Stomach (tissue), 9 donors: ENCODE data around the gene EIF4B. TPM values are rescaled to one million over a fixed set of nuclear protein-coding genes. Genes with fewer than 3 reads are reported as not detected.
A peak's percentile ranks its signal among the peaks of the same experiment; 100 is the strongest.

ENCODE experiments used
- DNase-seq, 2 donors: peaks; one replicate each; pipeline versions ENCODE4 v3.0.0 to v3.0.0-alpha.2; 2013 to 2019
- H3K27ac ChIP-seq, 5 donors: fragments of 200-600 bp in 4 of 5; sonication (generic) in 4 of 5; one replicate each; pipeline ENCODE4 v1.5.1; 2013 to 2019; ENCODE audit warnings: mild to moderate bottlenecking in 1 of 5, moderate library complexity in 1 of 5
- H3K27me3 ChIP-seq, 3 donors: fragments of 200-600 bp; sonication (generic); one replicate each; pipeline ENCODE4 v1.5.1; 2017 to 2019; ENCODE audit warnings: mixed run types in 1 of 3
- H3K36me3 ChIP-seq, 4 donors: fragments of 200-600 bp; sonication (generic); 1 replicate in 3 of 4; 2 replicates in 1 of 4; pipeline ENCODE4 v1.5.1; 2016 to 2019
- H3K4me1 ChIP-seq, 4 donors: fragments of 200-600 bp; sonication (generic); one replicate each; pipeline ENCODE4 v1.5.1; 2016 to 2019
- H3K4me3 ChIP-seq, 4 donors: fragments of 200-600 bp; sonication (generic) in 3 of 4; one replicate each; pipeline ENCODE4 v1.5.1; 2016 to 2019; ENCODE audit warnings: mild to moderate bottlenecking in 1 of 4
- H3K9me3 ChIP-seq, 4 donors: fragments of 200-600 bp; sonication (generic); one replicate each; pipeline ENCODE4 v1.5.1; 2016 to 2019
- EP300 ChIP-seq: sonication (generic); formaldehyde crosslinking; IDR thresholded peaks from one replicate; pipeline ENCODE4 v1.6.1; 2017; ENCODE audit warnings: antibody characterized with exemption
- POLR2A ChIP-seq, 4 donors: fragments of 450-650 bp; IDR thresholded peaks; one replicate each; pipeline ENCODE4 v1.6.1; 2016; ENCODE audit warnings: antibody characterized with exemption in 4 of 4, control low read depth in 2 of 4, mild to moderate bottlenecking in 1 of 4, moderate library complexity in 1 of 4
- POLR2AphosphoS5 ChIP-seq, 3 donors: sonication (generic); formaldehyde crosslinking; IDR thresholded peaks; one replicate each; pipeline ENCODE4 v1.6.1; 2016; ENCODE audit warnings: antibody characterized with exemption in 3 of 3
- WGBS, 5 donors: extraction: QIAGEN DNeasy Blood & Tissue Kit in 3 of 5; methylation state at CpG; one replicate each; pipeline versions ENCODE4 v1.1.5 to v1.1.7; 2013 to 2018; 5-methylcytosine and 5-hydroxymethylcytosine counted together
- intact Hi-C: fragments of 100-400 bp; cut with DNase I; formaldehyde crosslinking; loops from one replicate; pipeline ENCODE4 v1.15.1; 2023; ENCODE audit warnings: low total_unique reads
- polyA plus RNA-seq, 3 donors: library from polyadenylated mRNA; stranded (reverse); fragments of 200-250 nt; gene quantifications; one replicate each; pipeline ENCODE4 v1.2.3, GENCODE V29; 2013
- total RNA-seq, 5 donors: library from RNA; depleted of rRNA; stranded (reverse); fragments of >200 nt; gene quantifications; one replicate each; pipeline versions ENCODE4 v1.1.0 to v1.2.3, GENCODE V29; 2014 to 2016
- TF ChIP-seq, protein P1 (sequence below), 7 experiments: fragments of 450-650 bp in 4 of 7; fragments of 200-600 bp in 3 of 7; sonication (generic) in 3 of 7; IDR thresholded peaks; one replicate each; pipeline ENCODE4 v1.5.1; 2016 to 2019; ENCODE audit warnings: antibody characterized with exemption in 7 of 7, control low read depth in 2 of 7, mild to moderate bottlenecking in 1 of 7
- donor health status: healthy with polysubstance abuse.
- donor health status: Bipolar disorder and iron deficiency.
- donor health status: healthy.

The EIF4B gene
- total and polyA plus RNA-seq, 8 donors: 101 to 833 (median 326) TPM

- Histone ChIP-seq H3K9me3 (no peaks in the 10 kb centered on the region), H3K36me3 (peaks cover 84 to 98% (median 96%) of the 10 kb centered on the region in 4 donors), H3K4me3 (no peak overlapping the region), H3K27ac (no peak overlapping the region), H3K4me1 (peaks cover 9 to 17% (median 14%) of the 10 kb centered on the region in 4 donors), H3K27me3 (no peaks in the 10 kb centered on the region)
- TF ChIP-seq POLR2A (IDR thresholded peaks at IDR 0.05): no peak
- TF ChIP-seq EP300: no peak
- intact Hi-C loops: no loop called here
- DNase-seq: no peak
- whole genome bisulfite sequencing, 5 donors: 68 to 81% (median 77%) methylated on average over 8 of the region's 8 CpGs
Observed at GRCh38 chr12:53034459-53034858, 28.2 kb downstream of the EIF4B start.

DNA sequence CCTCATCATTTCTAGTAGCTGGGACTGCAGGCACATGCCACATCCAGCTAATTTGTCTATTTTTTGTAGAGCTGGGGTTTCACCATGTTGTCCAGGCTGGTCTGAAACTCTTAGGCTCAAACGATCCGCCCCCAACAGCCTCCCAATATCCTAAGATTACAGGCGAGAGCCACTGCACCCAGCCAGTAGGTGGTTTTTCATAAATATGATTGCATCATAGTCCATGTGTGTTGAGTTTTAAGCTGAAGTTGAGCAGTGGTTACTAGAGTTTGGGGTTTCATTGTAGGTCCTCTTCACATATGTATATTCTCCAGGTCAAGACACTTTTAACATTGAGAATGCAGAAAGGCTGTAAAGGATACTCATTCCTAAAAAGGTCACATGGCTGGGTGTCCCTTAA, 30.5 kb downstream of the EIF4B start:
- intact Hi-C loops: no loop called here
- H3K9me3 ChIP-seq: no peaks in the 10 kb centered on the region
- peaks cover 70 to 96% (median 92%) of the 10 kb centered on the region in 4 donors for H3K36me3 ChIP-seq
- no peak overlapping the region for H3K4me3 ChIP-seq
- peaks cover 9 to 23% (median 16%) of the 10 kb centered on the region in 4 donors for H3K4me1 ChIP-seq
- peak overlapping the region in 2 of 5 donors; percentile 8 to 13 for H3K27ac ChIP-seq
- no peak for DNase-seq
- no peaks in the 10 kb centered on the region for H3K27me3 ChIP-seq
- TF ChIP-seq POLR2AphosphoS5 (IDR thresholded peaks at IDR 0.05) (no peak), EP300 (no peak), POLR2A (IDR thresholded peaks at IDR 0.05) (no peak)
- TF ChIP-seq, protein P1, sequence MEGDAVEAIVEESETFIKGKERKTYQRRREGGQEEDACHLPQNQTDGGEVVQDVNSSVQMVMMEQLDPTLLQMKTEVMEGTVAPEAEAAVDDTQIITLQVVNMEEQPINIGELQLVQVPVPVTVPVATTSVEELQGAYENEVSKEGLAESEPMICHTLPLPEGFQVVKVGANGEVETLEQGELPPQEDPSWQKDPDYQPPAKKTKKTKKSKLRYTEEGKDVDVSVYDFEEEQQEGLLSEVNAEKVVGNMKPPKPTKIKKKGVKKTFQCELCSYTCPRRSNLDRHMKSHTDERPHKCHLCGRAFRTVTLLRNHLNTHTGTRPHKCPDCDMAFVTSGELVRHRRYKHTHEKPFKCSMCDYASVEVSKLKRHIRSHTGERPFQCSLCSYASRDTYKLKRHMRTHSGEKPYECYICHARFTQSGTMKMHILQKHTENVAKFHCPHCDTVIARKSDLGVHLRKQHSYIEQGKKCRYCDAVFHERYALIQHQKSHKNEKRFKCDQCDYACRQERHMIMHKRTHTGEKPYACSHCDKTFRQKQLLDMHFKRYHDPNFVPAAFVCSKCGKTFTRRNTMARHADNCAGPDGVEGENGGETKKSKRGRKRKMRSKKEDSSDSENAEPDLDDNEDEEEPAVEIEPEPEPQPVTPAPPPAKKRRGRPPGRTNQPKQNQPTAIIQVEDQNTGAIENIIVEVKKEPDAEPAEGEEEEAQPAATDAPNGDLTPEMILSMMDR (IDR thresholded peaks at IDR 0.05): no peak
- 79 to 94% (median 89%) methylated on average over 3 of the region's 3 CpGs for WGBS, 5 donors

- no peaks in the 10 kb centered on the region for H3K9me3 ChIP-seq
- DNase-seq: no peak
- intact Hi-C loops: no loop called here
- peaks cover 15 to 48% (median 33%) of the 10 kb centered on the region in 4 donors for H3K4me1 ChIP-seq
- no peak overlapping the region for H3K4me3 ChIP-seq
- 74 to 88% (median 82%) methylated on average over 4 of the region's 4 CpGs for WGBS, 5 donors
- TF ChIP-seq POLR2A (IDR thresholded peaks at IDR 0.05): no peak
- TF ChIP-seq, protein P1 (IDR thresholded peaks at IDR 0.05): no peak
- no peak for TF ChIP-seq POLR2AphosphoS5 (IDR thresholded peaks at IDR 0.05)
- no peak for TF ChIP-seq EP300
- H3K36me3 ChIP-seq: peaks cover 47 to 73% (median 71%) of the 10 kb centered on the region in 4 donors
- H3K27me3 ChIP-seq: no peaks in the 10 kb centered on the region
- peak overlapping the region in 2 of 5 donors; percentile 77 to 78 for H3K27ac ChIP-seq
Observed at GRCh38 chr12:53039851-53040250, 33.6 kb downstream of the EIF4B start.

- Histone ChIP-seq H3K27me3 (no peaks in the 10 kb centered on the region), H3K4me3 (no peak overlapping the region), H3K4me1 (peaks cover 33 to 71% (median 51%) of the 10 kb centered on the region in 4 donors), H3K9me3 (no peaks in the 10 kb centered on the region), H3K36me3 (peaks cover 18 to 43% (median 41%) of the 10 kb centered on the region in 4 donors), H3K27ac (peak overlapping the region in 3 of 5 donors; percentile 46 to 93 (median 53))
- no peak for TF ChIP-seq EP300
- TF ChIP-seq POLR2A (IDR thresholded peaks at IDR 0.05): no peak
- TF ChIP-seq, protein P1 (IDR thresholded peaks at IDR 0.05): no peak
- TF ChIP-seq POLR2AphosphoS5 (IDR thresholded peaks at IDR 0.05): no peak
- 67 to 82% (median 75%) methylated on average over 7 of the region's 7 CpGs for WGBS, 5 donors
- no peak for DNase-seq
- intact Hi-C loops: no loop called here
Observed at GRCh38 chr12:53042607-53043454, 36.6 kb downstream of the EIF4B start.
